Activated naive CD4-positive, alpha-beta T cell treated with anti-CD3 and anti-CD28 coated beads, Interleukin-2, amount 50 U/mL, for 24 hours (primary cell): ENCODE data around the gene SSTR3.

ENCODE experiments used
- H3K27ac Mint-ChIP-seq: one replicate; pipeline ENCODE4 v1.8.0; 2021; ENCODE audit warnings: mild to moderate bottlenecking, mixed read lengths
- H3K27me3 Mint-ChIP-seq: one replicate; pipeline ENCODE4 v1.8.0; 2021; ENCODE audit warnings: mixed read lengths
- H3K36me3 Mint-ChIP-seq: one replicate; pipeline ENCODE4 v1.8.0; 2021; ENCODE audit warnings: mixed read lengths
- H3K4me1 Mint-ChIP-seq: one replicate; pipeline ENCODE4 v1.8.0; 2021; ENCODE audit warnings: mixed read lengths
- H3K4me3 Mint-ChIP-seq: one replicate; pipeline ENCODE4 v1.8.0; 2021; ENCODE audit warnings: mild to moderate bottlenecking, mixed read lengths
- H3K9me3 Mint-ChIP-seq: one replicate; pipeline ENCODE4 v1.8.0; 2021; ENCODE audit warnings: mixed read lengths

Gene SSTR3

GRCh38 chr22:37186997-37187522 lies 25.2 kb downstream of the SSTR3 start:
- no peak overlapping the region for H3K4me3 Mint-ChIP-seq
- no peaks in the 10 kb centered on the region for H3K9me3 Mint-ChIP-seq
- no peaks in the 10 kb centered on the region for H3K27me3 Mint-ChIP-seq
- H3K36me3 Mint-ChIP-seq: peaks cover 4% of the 10 kb centered on the region
- H3K4me1 Mint-ChIP-seq: peaks cover 26% of the 10 kb centered on the region
- H3K27ac Mint-ChIP-seq: no peak overlapping the region

GRCh38 chr22:37186228-37186996 lies 25.9 kb downstream of the SSTR3 start:
- Mint-ChIP-seq H3K27me3 (no peaks in the 10 kb centered on the region), H3K27ac (peak overlapping the region; percentile 88), H3K4me1 (peaks cover 24% of the 10 kb centered on the region), H3K36me3 (peaks cover 4% of the 10 kb centered on the region), H3K9me3 (no peaks in the 10 kb centered on the region), H3K4me3 (peak overlapping the region; percentile 82)

GRCh38 chr22:37185646-37186227 lies 26.5 kb downstream of the SSTR3 start:
- Mint-ChIP-seq H3K27me3 (no peaks in the 10 kb centered on the region), H3K36me3 (peaks cover 5% of the 10 kb centered on the region), H3K4me1 (peaks cover 24% of the 10 kb centered on the region), H3K9me3 (no peaks in the 10 kb centered on the region), H3K27ac (peak overlapping the region; percentile 88), H3K4me3 (peak overlapping the region; percentile 82)

DNA sequence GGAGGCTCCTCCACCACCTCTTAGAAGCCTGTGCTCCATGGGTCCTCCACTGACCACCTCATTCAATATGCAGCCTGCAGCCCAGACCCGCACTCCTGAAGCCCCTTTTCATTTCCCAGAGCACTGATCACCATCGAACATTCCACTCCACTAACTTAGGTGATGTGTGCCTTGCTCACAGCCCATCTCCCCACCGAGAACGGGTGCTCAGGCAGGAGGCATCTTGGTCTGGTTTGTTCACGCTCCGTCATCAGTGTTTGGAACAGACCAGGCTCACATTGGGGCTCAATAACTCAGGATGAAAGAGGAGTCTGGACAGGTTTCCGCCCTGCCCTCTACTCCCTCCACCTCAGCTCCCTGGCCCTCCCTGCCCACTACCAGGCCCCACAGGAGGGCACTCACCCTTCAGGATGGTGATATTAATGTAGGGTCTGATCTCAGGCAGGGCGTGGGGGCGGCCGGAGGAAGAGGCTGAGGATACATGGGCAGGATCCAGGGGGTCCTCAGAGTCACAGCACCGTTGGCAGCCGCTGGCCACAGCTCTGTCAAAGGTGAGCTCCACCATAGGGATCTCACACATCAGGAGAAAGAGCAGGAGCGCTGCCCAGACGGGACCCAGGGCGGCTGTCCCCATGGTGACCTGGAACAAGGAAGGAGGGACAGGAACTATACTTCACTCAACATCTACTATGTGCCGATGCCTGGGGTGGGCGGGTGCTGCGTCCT lies 27.3 kb downstream of the SSTR3 start:
- peaks cover 24% of the 10 kb centered on the region for H3K4me1 Mint-ChIP-seq
- no peaks in the 10 kb centered on the region for H3K9me3 Mint-ChIP-seq
- H3K27ac Mint-ChIP-seq: no peak overlapping the region
- no peaks in the 10 kb centered on the region for H3K27me3 Mint-ChIP-seq
- no peak overlapping the region for H3K4me3 Mint-ChIP-seq
- peaks cover 5% of the 10 kb centered on the region for H3K36me3 Mint-ChIP-seq

- Mint-ChIP-seq H3K36me3 (peaks cover 3% of the 10 kb centered on the region), H3K27ac (no peak overlapping the region), H3K9me3 (no peaks in the 10 kb centered on the region), H3K4me3 (no peak overlapping the region), H3K27me3 (no peaks in the 10 kb centered on the region), H3K4me1 (peaks cover 24% of the 10 kb centered on the region)
These were observed 27.9 kb downstream of the SSTR3 start for GRCh38 chr22:37184380-37184755.

DNA sequence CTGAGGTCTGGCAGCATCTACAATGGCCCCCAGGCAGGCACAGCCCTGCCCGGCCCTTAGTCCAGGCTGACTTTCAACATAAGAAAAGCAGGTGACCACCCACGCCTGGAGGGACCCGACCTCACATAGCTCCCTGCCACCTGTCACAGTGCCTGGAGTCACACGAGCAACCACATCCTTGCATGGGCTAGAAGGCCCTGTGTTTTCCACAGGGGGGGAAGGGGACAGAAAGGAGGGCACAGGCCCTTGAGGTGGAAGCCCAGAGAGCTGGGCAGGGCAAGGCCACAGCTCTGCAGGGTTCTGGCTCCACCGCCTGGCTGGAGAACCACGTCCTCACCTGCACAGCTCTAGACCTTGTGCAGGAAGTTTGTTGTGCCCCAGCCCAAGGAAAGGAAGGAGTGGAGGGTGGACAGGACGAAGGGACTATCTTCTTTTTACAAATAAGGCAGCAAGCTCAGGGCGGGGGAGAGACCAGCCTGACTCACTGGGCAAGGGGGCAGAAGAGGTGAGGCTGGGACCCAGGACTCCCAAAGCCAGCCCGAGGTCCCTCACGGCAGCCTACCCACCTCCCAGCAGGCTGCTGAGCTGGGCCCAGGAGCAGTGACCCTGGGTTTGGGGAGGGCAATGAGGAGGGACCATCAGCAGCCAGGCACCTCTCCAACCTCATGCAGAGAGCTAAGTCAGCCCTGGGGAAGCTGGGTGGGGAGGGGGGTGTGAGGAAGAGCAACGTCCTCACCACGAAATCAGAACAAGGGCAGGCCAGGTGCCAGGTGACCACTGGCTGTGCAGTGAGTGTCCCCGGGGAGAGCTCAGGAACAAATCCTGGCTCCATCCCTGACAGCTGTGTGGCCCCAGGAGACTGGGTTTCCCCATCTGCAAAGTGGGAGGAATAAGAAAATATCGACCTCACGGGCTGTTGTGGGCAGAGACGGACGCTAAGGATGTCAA lies 28.6 kb downstream of the SSTR3 start:
- no peak overlapping the region for H3K27ac Mint-ChIP-seq
- H3K36me3 Mint-ChIP-seq: peaks cover 1% of the 10 kb centered on the region
- no peaks in the 10 kb centered on the region for H3K9me3 Mint-ChIP-seq
- H3K27me3 Mint-ChIP-seq: no peaks in the 10 kb centered on the region
- H3K4me3 Mint-ChIP-seq: no peak overlapping the region
- peaks cover 24% of the 10 kb centered on the region for H3K4me1 Mint-ChIP-seq

- peaks cover 1% of the 10 kb centered on the region for H3K36me3 Mint-ChIP-seq
- no peak overlapping the region for H3K27ac Mint-ChIP-seq
- H3K4me1 Mint-ChIP-seq: peaks cover 24% of the 10 kb centered on the region
- H3K9me3 Mint-ChIP-seq: no peaks in the 10 kb centered on the region
- H3K27me3 Mint-ChIP-seq: no peaks in the 10 kb centered on the region
- no peak overlapping the region for H3K4me3 Mint-ChIP-seq
These were observed 29.4 kb downstream of the SSTR3 start for GRCh38 chr22:37182949-37183245.

GRCh38 chr22:37182101-37182948 lies 30.0 kb downstream of the SSTR3 start:
- Mint-ChIP-seq H3K4me1 (peaks cover 21% of the 10 kb centered on the region), H3K27ac (no peak overlapping the region), H3K4me3 (no peak overlapping the region)

DNA sequence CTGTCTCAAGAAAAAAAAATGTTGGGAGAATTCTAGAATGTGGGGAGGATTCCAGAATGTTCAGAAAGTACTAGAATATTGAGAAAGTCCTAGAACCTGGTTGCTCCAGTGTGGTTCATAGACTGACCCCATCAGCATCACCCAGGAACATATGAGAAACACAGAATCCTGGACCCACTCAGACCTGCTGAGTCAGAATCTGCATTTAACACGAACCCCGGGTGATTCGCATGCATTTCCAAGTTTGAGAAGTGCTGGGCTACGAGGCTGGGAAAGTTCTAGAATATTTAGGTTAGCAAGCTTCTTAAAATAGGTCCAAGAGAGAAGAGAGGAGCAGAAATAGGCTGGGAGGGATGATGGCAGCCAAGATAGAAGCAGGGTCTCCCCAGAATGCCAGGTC lies 30.6 kb downstream of the SSTR3 start:
- Mint-ChIP-seq H3K4me3 (no peak overlapping the region), H3K36me3 (peaks cover 2% of the 10 kb centered on the region), H3K9me3 (no peaks in the 10 kb centered on the region), H3K27me3 (no peaks in the 10 kb centered on the region), H3K27ac (no peak overlapping the region), H3K4me1 (peaks cover 19% of the 10 kb centered on the region)

More at GRCh38 chr22:37182101-37182948, 30.0 kb downstream of the SSTR3 start:
- Mint-ChIP-seq H3K36me3 (peaks cover 1% of the 10 kb centered on the region), H3K9me3 (no peaks in the 10 kb centered on the region), H3K27me3 (no peaks in the 10 kb centered on the region)

GRCh38 chr22:37180531-37181231 lies 31.6 kb downstream of the SSTR3 start:
- Mint-ChIP-seq H3K9me3 (no peaks in the 10 kb centered on the region), H3K4me3 (no peak overlapping the region), H3K4me1 (peaks cover 16% of the 10 kb centered on the region), H3K27me3 (no peaks in the 10 kb centered on the region), H3K36me3 (peaks cover 3% of the 10 kb centered on the region), H3K27ac (no peak overlapping the region)

DNA sequence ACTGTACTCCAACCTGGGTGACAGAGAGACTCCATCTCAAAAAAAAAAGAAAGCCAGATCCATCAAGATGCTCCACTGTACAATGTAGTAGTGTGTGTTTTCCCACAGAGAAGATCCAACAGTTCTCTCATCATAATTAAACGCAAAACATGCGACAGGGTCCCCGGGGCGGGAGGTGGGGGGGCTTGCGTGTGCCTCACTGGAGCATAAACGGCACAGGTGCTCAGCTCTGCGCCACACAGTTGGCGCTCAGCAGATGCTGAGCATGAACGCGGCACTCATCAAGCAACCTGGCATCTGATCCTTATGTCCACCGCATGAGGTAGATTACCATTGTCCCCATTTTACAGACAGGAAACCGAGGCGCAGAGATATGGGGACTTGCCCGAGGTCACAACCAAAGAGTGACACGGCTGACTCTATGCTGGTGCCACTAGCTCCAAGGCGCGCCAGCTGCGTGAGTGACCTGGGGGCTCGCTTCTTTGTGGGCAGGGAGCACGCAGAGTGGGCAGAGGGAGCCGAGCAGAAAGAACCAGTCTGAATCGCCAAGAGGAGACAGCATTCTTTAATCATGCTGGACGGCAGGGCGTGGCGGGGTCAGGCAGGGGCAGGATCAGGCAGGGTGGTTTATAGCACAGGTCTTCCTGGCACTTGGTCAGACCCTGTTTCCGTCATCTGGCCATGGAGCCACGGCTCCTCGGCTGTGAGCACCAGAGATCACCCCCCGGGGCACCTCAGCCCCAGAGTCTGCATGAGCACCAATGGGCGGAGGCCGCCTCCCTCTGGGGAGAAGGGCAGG lies 32.5 kb downstream of the SSTR3 start:
- H3K36me3 Mint-ChIP-seq: peaks cover 3% of the 10 kb centered on the region
- H3K9me3 Mint-ChIP-seq: no peaks in the 10 kb centered on the region
- H3K4me3 Mint-ChIP-seq: no peak overlapping the region
- peaks cover 9% of the 10 kb centered on the region for H3K4me1 Mint-ChIP-seq
- H3K27me3 Mint-ChIP-seq: no peaks in the 10 kb centered on the region
- H3K27ac Mint-ChIP-seq: no peak overlapping the region

DNA sequence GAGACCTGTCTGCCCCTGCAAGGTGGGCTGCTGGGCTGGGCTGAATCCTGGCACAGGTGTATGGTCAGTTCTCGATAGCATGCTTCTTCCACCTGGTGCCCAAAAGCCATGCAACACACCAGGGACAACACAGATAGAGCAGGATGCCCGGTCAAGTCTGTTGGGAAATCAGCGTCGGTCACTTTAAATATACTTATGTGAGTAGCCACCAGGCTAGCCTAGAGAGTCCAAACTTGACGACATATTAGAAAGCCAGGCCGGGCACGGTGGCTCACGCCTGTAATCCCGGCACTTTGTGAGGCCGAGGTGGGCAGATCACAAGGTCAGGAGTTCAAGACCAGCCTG lies 33.2 kb downstream of the SSTR3 start:
- Mint-ChIP-seq H3K4me3 (no peak overlapping the region), H3K4me1 (peaks cover 9% of the 10 kb centered on the region), H3K27ac (no peak overlapping the region), H3K36me3 (peaks cover 5% of the 10 kb centered on the region), H3K27me3 (no peaks in the 10 kb centered on the region), H3K9me3 (no peaks in the 10 kb centered on the region)

DNA sequence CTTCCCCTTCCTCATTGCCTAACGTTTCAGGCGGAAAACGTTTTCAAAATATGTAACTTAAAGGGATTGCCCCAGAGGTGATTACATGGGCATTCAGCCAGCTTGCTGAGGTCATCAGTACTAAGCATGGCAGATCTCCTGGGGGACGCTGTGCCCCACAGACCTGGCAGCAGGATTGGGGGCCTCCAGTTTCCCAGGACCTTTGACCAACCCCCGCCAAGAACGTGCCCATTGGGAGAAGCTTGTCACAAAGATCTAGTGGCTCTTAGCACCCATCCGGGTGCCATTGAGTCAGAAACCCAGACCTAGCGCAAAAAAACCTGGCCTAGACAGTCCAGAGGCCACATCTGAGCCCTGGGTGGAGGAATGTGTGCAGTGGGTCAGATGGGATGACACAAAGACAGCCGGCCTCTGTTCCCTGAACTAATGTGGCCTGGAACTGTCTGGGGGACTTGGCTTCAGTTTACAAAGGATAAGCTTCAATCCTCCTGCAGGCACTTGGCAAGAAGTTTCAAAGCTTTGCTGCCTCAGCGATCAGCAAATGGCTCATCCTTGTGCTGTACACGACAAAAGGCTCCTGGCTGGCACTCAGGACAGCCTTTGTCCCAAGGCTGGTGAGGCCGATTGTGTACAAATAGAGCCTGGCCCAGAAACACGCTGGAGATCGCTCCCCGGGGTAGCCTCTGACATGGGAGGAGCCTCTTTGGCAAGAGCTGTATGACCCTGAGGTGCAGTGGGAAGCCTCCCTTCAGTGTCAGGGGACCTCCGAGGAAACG lies 33.7 kb downstream of the SSTR3 start:
- H3K27me3 Mint-ChIP-seq: no peaks in the 10 kb centered on the region
- no peaks in the 10 kb centered on the region for H3K9me3 Mint-ChIP-seq
- no peak overlapping the region for H3K4me3 Mint-ChIP-seq
- H3K36me3 Mint-ChIP-seq: peaks cover 5% of the 10 kb centered on the region
- H3K4me1 Mint-ChIP-seq: peaks cover 9% of the 10 kb centered on the region
- H3K27ac Mint-ChIP-seq: no peak overlapping the region
